IMR-90 (cell line): ENCODE measurements around the gene CCDC148. TPM values are rescaled to one million over a fixed set of nuclear protein-coding genes. Genes with fewer than 3 reads are reported as not detected.

ENCODE experiments used
- ATAC-seq: fragments of 200-7000 bp; cut with Tn5 transposase; 2 replicates; pipeline ENCODE4 v1.9.1; 2020; ENCODE audit warnings: low read depth, mild to moderate bottlenecking, moderate library complexity
- BruUV-seq: library from RNA; stranded (reverse); fragments of 400-500 nt; replicated peaks from 2 replicates; lab custom pipeline; 2021; lab: Mats Ljungman, UMichigan
- CTCF ChIA-PET: fragments of 300-600 bp; formaldehyde crosslinking; extraction: SDS; loops from one replicate; lab custom pipeline; 2021; ENCODE audit warnings: antibody characterized with exemption; lab: Yijun Ruan, JAX
- POLR2A ChIA-PET: fragments of 300-600 bp; sonication (Branson Sonifier 250); formaldehyde crosslinking; loops from one replicate; lab custom pipeline; 2022; ENCODE audit warnings: antibody characterized with exemption; ENCODE audit not compliant: unreplicated experiment; lab: Charles Lee
- DNase-seq: peaks from one replicate; pipeline ENCODE4 v3.0.0; 2013
- H2AFZ ChIP-seq: replicated peaks from 2 replicates; pipeline ENCODE3; 2013; ENCODE audit warnings: low read length, mild to moderate bottlenecking; ENCODE audit not compliant: poor library complexity
- H2AK5ac ChIP-seq: 2 replicates; pipeline ENCODE4 v1.6.1; 2013; ENCODE audit warnings: low read depth, low read length, inconsistent platforms
- H2AK9ac ChIP-seq: replicated peaks from 2 replicates; pipeline ENCODE3; 2013; ENCODE audit warnings: mild to moderate bottlenecking, low read depth, low read length, moderate library complexity; ENCODE audit not compliant: poor library complexity
- H2BK120ac ChIP-seq: 2 replicates; pipeline ENCODE4 v1.6.1; 2013; ENCODE audit warnings: low read depth, low read length, inconsistent platforms
- H2BK15ac ChIP-seq: 3 replicates; pipeline ENCODE4 v1.6.1; 2013; ENCODE audit warnings: low read depth, low read length, inconsistent platforms
- H2BK20ac ChIP-seq: 2 replicates; pipeline ENCODE4 v1.6.1; 2013; ENCODE audit warnings: low read depth, mild to moderate bottlenecking, inconsistent platforms, low read length, moderate library complexity
- H2BK5ac ChIP-seq: 2 replicates; pipeline ENCODE4 v1.6.1; 2013; ENCODE audit warnings: mild to moderate bottlenecking, low read depth, low read length, inconsistent platforms; ENCODE audit not compliant: poor library complexity, severe bottlenecking
- H3K14ac ChIP-seq: replicated peaks from 2 replicates; pipeline ENCODE4 v1.6.1; 2013; ENCODE audit warnings: low read depth, low read length, inconsistent platforms
- H3K18ac ChIP-seq: 2 replicates; pipeline ENCODE4 v1.6.1; 2013; ENCODE audit warnings: low read depth, low read length, control low read depth
- H3K23ac ChIP-seq: 2 replicates; pipeline ENCODE4 v1.6.1; 2013; ENCODE audit warnings: low read depth, low read length, inconsistent platforms
- H3K27ac ChIP-seq: 2 replicates; pipeline ENCODE4 v1.5.1; 2013; ENCODE audit warnings: mild to moderate bottlenecking, control low read depth, low read length; ENCODE audit not compliant: insufficient read depth
- H3K27me3 ChIP-seq: 2 replicates; pipeline ENCODE4 v1.6.1; 2013; ENCODE audit warnings: low read length; ENCODE audit not compliant: control insufficient read depth, insufficient read depth
- H3K36me3 ChIP-seq: 2 replicates; pipeline ENCODE4 v1.6.1; 2013; ENCODE audit warnings: low read length, mixed read lengths; ENCODE audit not compliant: control insufficient read depth, insufficient read depth
- H3K4ac ChIP-seq: 2 replicates; pipeline ENCODE4 v1.6.1; 2013; ENCODE audit warnings: low read depth, low read length, inconsistent platforms
- H3K4me1 ChIP-seq: 2 replicates; pipeline ENCODE4 v1.6.1; 2013; ENCODE audit warnings: low read length, mixed read lengths; ENCODE audit not compliant: control insufficient read depth, insufficient read depth
- H3K4me2 ChIP-seq: 2 replicates; pipeline ENCODE4 v1.6.1; 2013; ENCODE audit warnings: low read depth, mild to moderate bottlenecking, control low read depth, low read length, moderate library complexity
- H3K4me3 ChIP-seq: 2 replicates; pipeline ENCODE4 v1.5.1; 2013; ENCODE audit warnings: low read depth, mild to moderate bottlenecking, control low read depth, low read length, moderate library complexity; ENCODE audit not compliant: insufficient read depth
- H3K56ac ChIP-seq: 2 replicates; pipeline ENCODE4 v1.6.1; 2013; ENCODE audit warnings: low read length, inconsistent platforms; ENCODE audit not compliant: insufficient read depth; ENCODE audit errors: extremely low read depth
- H3K79me1 ChIP-seq, 2 experiments: 2 replicates each; pipeline ENCODE4 v1.6.1; 2013; ENCODE audit warnings: low read length in 2 of 2, inconsistent platforms in 1 of 2, low read depth in 1 of 2
- H3K9ac ChIP-seq: 2 replicates; pipeline ENCODE4 v1.6.1; 2013; ENCODE audit warnings: low read depth, low read length, control low read depth
- H3K9me1 ChIP-seq: 2 replicates; pipeline ENCODE4 v1.6.1; 2013; ENCODE audit warnings: low read length, inconsistent platforms; ENCODE audit not compliant: insufficient read depth
- H3K9me3 ChIP-seq: 2 replicates; pipeline ENCODE4 v1.6.1; 2013; ENCODE audit warnings: low read length; ENCODE audit not compliant: control insufficient read depth, insufficient read depth
- H4K20me1 ChIP-seq: 2 replicates; pipeline ENCODE4 v1.6.1; 2013; ENCODE audit warnings: low read length, inconsistent platforms; ENCODE audit not compliant: insufficient read depth
- H4K5ac ChIP-seq: 2 replicates; pipeline ENCODE4 v1.6.1; 2013; ENCODE audit warnings: mild to moderate bottlenecking, low read depth, low read length, control low read depth
- H4K8ac ChIP-seq, 2 experiments: 2 replicates each; pipeline ENCODE4 v1.6.1; 2013; ENCODE audit warnings: low read depth in 2 of 2, low read length in 2 of 2, control low read depth in 1 of 2, inconsistent platforms in 1 of 2
- H4K91ac ChIP-seq: 2 replicates; pipeline ENCODE4 v1.6.1; 2013; ENCODE audit warnings: low read depth, low read length, inconsistent platforms; ENCODE audit not compliant: insufficient read depth
- BHLHE40 ChIP-seq: fragments of 150-350 bp; IDR thresholded peaks from 2 replicates; pipeline ENCODE4 v1.6.1; 2016; ENCODE audit warnings: mild to moderate bottlenecking, low read depth, low read length
- CEBPB ChIP-seq: IDR thresholded peaks from 2 replicates; pipeline ENCODE4 v1.6.1; 2012; ENCODE audit warnings: low read depth, low read length, improper control_type of control experiment
- FOS ChIP-seq: fragments of 150-350 bp; IDR thresholded peaks from 2 replicates; pipeline ENCODE4 v1.6.1; 2016; ENCODE audit warnings: low read depth, low read length
- MAFK ChIP-seq: IDR thresholded peaks from 2 replicates; pipeline ENCODE4 v1.6.1; 2012; ENCODE audit warnings: low read depth, low read length, improper control_type of control experiment
- MAZ ChIP-seq: IDR thresholded peaks from 2 replicates; pipeline ENCODE4 v1.6.1; 2012; ENCODE audit warnings: low read depth, mild to moderate bottlenecking, low read length, improper control_type of control experiment, moderate library complexity, borderline replicate concordance
- MXI1 ChIP-seq: IDR thresholded peaks from 2 replicates; pipeline ENCODE4 v1.6.1; 2012; ENCODE audit warnings: low read depth, mild to moderate bottlenecking, low read length, moderate library complexity, borderline replicate concordance
- NFE2L2 ChIP-seq: fragments of 150-350 bp; IDR thresholded peaks from 2 replicates; pipeline ENCODE4 v1.6.1; 2016; ENCODE audit warnings: low read depth, mild to moderate bottlenecking, low read length
- POLR2A ChIP-seq: IDR thresholded peaks from 2 replicates; pipeline ENCODE4 v1.6.1; 2012; ENCODE audit warnings: mild to moderate bottlenecking, low read depth, low read length
- RCOR1 ChIP-seq: IDR thresholded peaks from 2 replicates; pipeline ENCODE4 v1.6.1; 2012; ENCODE audit warnings: mild to moderate bottlenecking, low read length, improper control_type of control experiment; ENCODE audit not compliant: insufficient replicate concordance
- RFX5 ChIP-seq: IDR thresholded peaks from 2 replicates; pipeline ENCODE4 v1.8.0; 2012; ENCODE audit warnings: low read depth, mild to moderate bottlenecking, low read length, moderate library complexity
- SMC3 ChIP-seq: fragments of 150-350 bp; IDR thresholded peaks from 2 replicates; pipeline ENCODE4 v1.6.1; 2016; ENCODE audit warnings: low read depth, mild to moderate bottlenecking, antibody characterized with exemption, low read length, moderate library complexity
- USF2 ChIP-seq: fragments of 150-350 bp; IDR thresholded peaks from 2 replicates; pipeline ENCODE4 v1.6.1; 2017; ENCODE audit warnings: mild to moderate bottlenecking, antibody characterized with exemption, low read length, low read depth
- WGBS, 2 experiments: methylation state at CpG; one replicate each; pipeline versions ENCODE4 v1.1.5 to v1.1.7; 2013; ENCODE audit warnings: missing lambda C conversion rate in 2 of 2; ENCODE audit not compliant: insufficient read length in 1 of 2; ENCODE audit errors: extremely low coverage in 2 of 2; 5-methylcytosine and 5-hydroxymethylcytosine counted together
- dilution Hi-C: fragments of 300-500 bp; cut with HindIII; formaldehyde crosslinking; loops from one replicate; pipeline ENCODE4 v1.14.3; 2018; ENCODE audit warnings: low sequenced_read_pairs; ENCODE audit not compliant: unreplicated experiment
- in situ Hi-C: fragments of 300-500 bp; cut with MboI; formaldehyde crosslinking; loops from 3 replicates; pipeline ENCODE4 v1.14.3; 2019; ENCODE audit warnings: low sequenced_read_pairs, inconsistent platforms, mixed read lengths
- intact Hi-C: fragments of 100-400 bp; cut with micrococcal nuclease; formaldehyde crosslinking; loops from 2 replicates; pipeline ENCODE4 v1.10.0; 2022
- polyA plus RNA-seq, 3 experiments: library from polyadenylated mRNA; depleted of rRNA; stranded (reverse); fragments of >200 nt; gene quantifications; 2 replicates each; pipeline ENCODE4 v1.2.3, GENCODE V29; 2012; ENCODE audit warnings: low replicate concordance in 1 of 3
- total RNA-seq: library from RNA; depleted of rRNA; stranded (reverse); fragments of >200 nt; gene quantifications from 2 replicates; pipeline ENCODE4 v1.2.3, GENCODE V29; 2012
- TF ChIP-seq, protein P1 (sequence below): conservative IDR thresholded peaks from 2 replicates; pipeline ENCODE4 v1.5.1; 2012; ENCODE audit warnings: mild to moderate bottlenecking, low read depth, low read length, improper control_type of control experiment

CCDC148 gene
- total and polyA plus RNA-seq, 2 of the 4 experiments (the other 2 are of a cell fraction), result 0.18 to 0.31 TPM

DNA sequence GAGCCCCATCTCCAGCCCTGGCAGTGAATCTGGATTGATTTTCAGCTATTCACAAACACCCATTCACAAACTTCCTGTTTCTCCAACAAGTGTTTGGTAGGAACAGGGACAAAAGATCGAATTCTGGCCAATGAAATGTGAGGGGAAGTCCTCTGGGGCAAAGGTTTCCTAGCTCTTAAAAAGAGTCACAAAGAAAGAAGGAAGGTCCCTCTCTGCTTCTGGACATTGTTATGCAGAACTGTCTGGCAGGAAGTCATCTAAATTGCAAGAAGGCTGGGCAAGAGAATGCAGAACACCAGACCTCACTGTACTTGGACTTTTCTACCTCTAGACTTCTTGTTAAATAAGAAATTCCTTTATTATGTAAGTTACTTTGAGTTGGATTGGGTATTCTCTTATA lies 137.3 kb downstream of the CCDC148 start:
- H3K27me3 ChIP-seq, result no peaks in the 10 kb centered on the region; the same call in 1 of the 2 replicates
- no peak overlapping the region for H3K9ac ChIP-seq
- no peaks in the 10 kb centered on the region for H3K36me3 ChIP-seq
- ATAC-seq (no peak), DNase-seq (no peak)
- H2AFZ ChIP-seq, result no peak overlapping the region
- no peak overlapping the region for H3K56ac ChIP-seq
- H3K4ac ChIP-seq, result no peak overlapping the region
- H3K18ac ChIP-seq, result no peak overlapping the region
- no peaks in the 10 kb centered on the region for H3K4me1 ChIP-seq
- in situ Hi-C loops (no loop called here), dilution Hi-C loops (no loop called here), intact Hi-C loops (no loop called here)
- H2BK120ac ChIP-seq, result no peak overlapping the region
- no peak overlapping the region for H4K5ac ChIP-seq
- no peak overlapping the region for H3K4me3 ChIP-seq
- ChIA-PET CTCF (no interaction called here), POLR2A (no interaction called here)
- H4K20me1 ChIP-seq, result no peaks in the 10 kb centered on the region
- H2BK20ac ChIP-seq, result no peak overlapping the region
- H3K9me1 ChIP-seq, result no peaks in the 10 kb centered on the region
- no peak overlapping the region for H2BK5ac ChIP-seq
- no peak overlapping the region for H2AK9ac ChIP-seq
- H3K4me2 ChIP-seq, result no peak overlapping the region
- TF ChIP-seq NFE2L2, result no peak
- TF ChIP-seq, protein P1, sequence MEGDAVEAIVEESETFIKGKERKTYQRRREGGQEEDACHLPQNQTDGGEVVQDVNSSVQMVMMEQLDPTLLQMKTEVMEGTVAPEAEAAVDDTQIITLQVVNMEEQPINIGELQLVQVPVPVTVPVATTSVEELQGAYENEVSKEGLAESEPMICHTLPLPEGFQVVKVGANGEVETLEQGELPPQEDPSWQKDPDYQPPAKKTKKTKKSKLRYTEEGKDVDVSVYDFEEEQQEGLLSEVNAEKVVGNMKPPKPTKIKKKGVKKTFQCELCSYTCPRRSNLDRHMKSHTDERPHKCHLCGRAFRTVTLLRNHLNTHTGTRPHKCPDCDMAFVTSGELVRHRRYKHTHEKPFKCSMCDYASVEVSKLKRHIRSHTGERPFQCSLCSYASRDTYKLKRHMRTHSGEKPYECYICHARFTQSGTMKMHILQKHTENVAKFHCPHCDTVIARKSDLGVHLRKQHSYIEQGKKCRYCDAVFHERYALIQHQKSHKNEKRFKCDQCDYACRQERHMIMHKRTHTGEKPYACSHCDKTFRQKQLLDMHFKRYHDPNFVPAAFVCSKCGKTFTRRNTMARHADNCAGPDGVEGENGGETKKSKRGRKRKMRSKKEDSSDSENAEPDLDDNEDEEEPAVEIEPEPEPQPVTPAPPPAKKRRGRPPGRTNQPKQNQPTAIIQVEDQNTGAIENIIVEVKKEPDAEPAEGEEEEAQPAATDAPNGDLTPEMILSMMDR, result no peak
- no peak for TF ChIP-seq MAFK
- no peak for TF ChIP-seq CEBPB
- no peak for TF ChIP-seq RFX5
- no peak for TF ChIP-seq BHLHE40
- TF ChIP-seq SMC3, result no peak
- TF ChIP-seq MXI1, result no peak
- no peak for TF ChIP-seq POLR2A
- TF ChIP-seq MAZ, result no peak
- TF ChIP-seq RCOR1, result no peak
- TF ChIP-seq USF2, result no peak
- no peak for TF ChIP-seq FOS
- H4K91ac ChIP-seq, result no peak overlapping the region
- no peaks in the 10 kb centered on the region for H3K79me1 ChIP-seq
- H3K14ac ChIP-seq, result no peak overlapping the region
- no peak overlapping the region for H2BK15ac ChIP-seq
- no peak overlapping the region for H3K23ac ChIP-seq
- H3K27ac ChIP-seq, result no peak overlapping the region
- no CpG with 5 or more reads among the region's 1 CpG for WGBS, 2 experiments
- BruUV-seq, result no TSS peak
- no peaks in the 10 kb centered on the region for H3K9me3 ChIP-seq
- H4K8ac ChIP-seq, result no peak overlapping the region
- H2AK5ac ChIP-seq, result no peak overlapping the region
